MM.1S (cell line): Measurements from ENCODE around the gene DMGDH.

Experiments
- DNase-seq: peaks from one replicate; pipeline ENCODE4 v3.0.0-alpha.2; 2015
- H2AFZ ChIP-seq: fragments of 300-600 bp; sonication (generic); 2 replicates; pipeline ENCODE4 v1.6.0; 2016; ENCODE audit warnings: antibody characterized with exemption, low read length
- H3F3A ChIP-seq: fragments of 300-600 bp; sonication (generic); 2 replicates; pipeline ENCODE4 v1.6.1; 2016; ENCODE audit warnings: mild to moderate bottlenecking, antibody characterized with exemption, low read length, moderate library complexity, mixed read lengths; ENCODE audit not compliant: insufficient read depth
- H3K27ac ChIP-seq: fragments of 300-600 bp; sonication (generic); 2 replicates; pipeline ENCODE4 v1.5.1; 2016; ENCODE audit warnings: mild to moderate bottlenecking, low read length
- H3K27me3 ChIP-seq: fragments of 300-600 bp; sonication (generic); replicated peaks from 2 replicates; pipeline ENCODE4 v1.6.0; 2016; ENCODE audit warnings: low read length; ENCODE audit not compliant: insufficient read depth
- H3K36me3 ChIP-seq: fragments of 300-600 bp; sonication (generic); replicated peaks from 2 replicates; pipeline ENCODE4 v1.6.1; 2016; ENCODE audit warnings: mild to moderate bottlenecking, low read length, mixed read lengths; ENCODE audit not compliant: insufficient read depth
- H3K4me1 ChIP-seq: fragments of 300-600 bp; sonication (generic); 2 replicates; pipeline ENCODE4 v1.6.1; 2016; ENCODE audit warnings: low read length, mixed read lengths
- H3K4me2 ChIP-seq: fragments of 300-600 bp; sonication (generic); 2 replicates; pipeline ENCODE4 v1.6.0; 2016; ENCODE audit warnings: low read depth, low read length
- H3K4me3 ChIP-seq: fragments of 300-600 bp; sonication (generic); 2 replicates; pipeline ENCODE4 v1.5.1; 2016; ENCODE audit warnings: low read length, mixed read lengths
- H3K79me2 ChIP-seq: fragments of 300-600 bp; sonication (generic); 2 replicates; pipeline ENCODE4 v1.6.1; 2016; ENCODE audit warnings: mixed run types, low read length, mixed read lengths
- H3K9ac ChIP-seq: fragments of 300-600 bp; sonication (generic); 2 replicates; pipeline ENCODE4 v1.6.1; 2016; ENCODE audit warnings: low read length, mixed read lengths
- H3K9me2 ChIP-seq: fragments of 300-600 bp; sonication (generic); replicated peaks from 2 replicates; pipeline ENCODE4 v1.6.1; 2016; ENCODE audit warnings: mild to moderate bottlenecking, low read length, mixed read lengths; ENCODE audit not compliant: insufficient read depth
- H3K9me3 ChIP-seq: fragments of 300-600 bp; sonication (generic); replicated peaks from 2 replicates; pipeline ENCODE4 v1.6.1; 2016; ENCODE audit warnings: mild to moderate bottlenecking, low read length, mixed read lengths; ENCODE audit not compliant: insufficient read depth
- H4K20me1 ChIP-seq: fragments of 300-600 bp; sonication (generic); 2 replicates; pipeline ENCODE4 v1.6.1; 2016; ENCODE audit warnings: mild to moderate bottlenecking, low read length, moderate library complexity, mixed read lengths; ENCODE audit not compliant: insufficient read depth
- CTCF ChIP-seq: fragments of 300-600 bp; sonication (generic); IDR thresholded peaks from 2 replicates; pipeline ENCODE4 v1.5.1; 2016; ENCODE audit warnings: antibody characterized with exemption, low read length, mixed read lengths
- EZH2 ChIP-seq: fragments of 300-600 bp; sonication (generic); optimal IDR thresholded peaks from 2 replicates; pipeline ENCODE3; 2017; ENCODE audit warnings: low read depth, mild to moderate bottlenecking, antibody characterized with exemption, low read length, mixed read lengths
- EZH2phosphoT487 ChIP-seq: fragments of 300-600 bp; sonication (generic); IDR thresholded peaks from 2 replicates; pipeline ENCODE4 v1.6.1; 2018; ENCODE audit warnings: antibody characterized with exemption, low read length

DMGDH gene

GRCh38 chr5:79111387-79111959, 42.0 kb upstream of the DMGDH start, which contains the start of gene BHMT:
BHMT (plus strand) TSS chr5:79111809; CDS start chr5:79111886, 77 bp downstream.
- Histone ChIP-seq H3K27ac (no peak within 1 kb of the TSS), H3K9me2 (no peaks in the 10 kb centered on the region), H3K36me3 (no peaks in the 10 kb centered on the region), H3K4me2 (no peak within 1 kb of the TSS), H2AFZ (no peak within 1 kb of the TSS), H3K4me1 (no peaks in the 10 kb centered on the region), H3F3A (no peaks in the 10 kb centered on the region), H4K20me1 (no peaks in the 10 kb centered on the region), H3K27me3 (no peaks in the 10 kb centered on the region), H3K4me3 (no peak within 1 kb of the TSS), H3K9ac (no peak within 1 kb of the TSS), H3K9me3 (no peaks in the 10 kb centered on the region), H3K79me2 (no peaks in the 10 kb centered on the region)
- no peak for TF ChIP-seq CTCF
- no peak for TF ChIP-seq EZH2
- TF ChIP-seq EZH2phosphoT487: no peak
- no peak for DNase-seq

GRCh38 chr5:79109527-79110492, 40.3 kb upstream of the DMGDH start:
- H3K4me3 ChIP-seq: no peak overlapping the region
- H3K79me2 ChIP-seq: no peaks in the 10 kb centered on the region
- H3K27me3 ChIP-seq: no peaks in the 10 kb centered on the region
- no peaks in the 10 kb centered on the region for H3K9me2 ChIP-seq
- DNase-seq: peak; percentile 36
- TF ChIP-seq CTCF (peak; percentile 74), EZH2 (no peak)
- no peaks in the 10 kb centered on the region for H3K36me3 ChIP-seq
- no peaks in the 10 kb centered on the region for H3K4me1 ChIP-seq
- no peak overlapping the region for H3K27ac ChIP-seq
- no peak overlapping the region for H3K9ac ChIP-seq
- no peaks in the 10 kb centered on the region for H4K20me1 ChIP-seq
- H3K4me2 ChIP-seq: no peak overlapping the region
- H3F3A ChIP-seq: no peaks in the 10 kb centered on the region
- H2AFZ ChIP-seq: no peak overlapping the region
- H3K9me3 ChIP-seq: no peaks in the 10 kb centered on the region

GRCh38 chr5:79108792-79109191, 39.3 kb upstream of the DMGDH start:
- H2AFZ ChIP-seq: no peak overlapping the region
- H3K36me3 ChIP-seq: no peaks in the 10 kb centered on the region
- no peak overlapping the region for H3K9ac ChIP-seq
- H3K27ac ChIP-seq: no peak overlapping the region
- H3K79me2 ChIP-seq: no peaks in the 10 kb centered on the region
- TF ChIP-seq CTCF: no peak
- no peak for TF ChIP-seq EZH2
- no peak for TF ChIP-seq EZH2phosphoT487
- H3K9me3 ChIP-seq: no peaks in the 10 kb centered on the region
- H3K4me3 ChIP-seq: no peak overlapping the region
- no peaks in the 10 kb centered on the region for H3F3A ChIP-seq
- no peak overlapping the region for H3K4me2 ChIP-seq
- no peaks in the 10 kb centered on the region for H3K9me2 ChIP-seq
- H3K4me1 ChIP-seq: no peaks in the 10 kb centered on the region
- no peaks in the 10 kb centered on the region for H4K20me1 ChIP-seq
- no peaks in the 10 kb centered on the region for H3K27me3 ChIP-seq
- DNase-seq: no peak
